GM18873 (cell line): Measurements from ENCODE around the gene MT3.
"Not testable (repeated sequence)": the region's sequence is repeated elsewhere in the genome, so short reads cannot be mapped to it uniquely, and the experiment has no call there.

Experiments
- ATAC-seq: cut with Tn5 transposase; IDR thresholded peaks from one replicate; pipeline ENCODE4 v1.9.1; 2021; ENCODE audit warnings: mild to moderate bottlenecking, moderate library complexity, moderate number of reproducible peaks; ENCODE audit not compliant: unreplicated experiment, low FRiP score

The MT3 gene

GRCh38 chr16:56608876-56609462, 19.6 kb downstream of the MT3 start:
- ATAC-seq: no peak

GRCh38 chr16:56609463-56609921, 20.2 kb downstream of the MT3 start:
- no peak for ATAC-seq

GRCh38 chr16:56610017-56610608, 20.8 kb downstream of the MT3 start:
- no peak for ATAC-seq

- no peak for ATAC-seq
These were observed 21.3 kb downstream of the MT3 start for GRCh38 chr16:56610609-56611111.

- ATAC-seq: no peak
These were observed 22.0 kb downstream of the MT3 start for GRCh38 chr16:56611281-56611833.

- no peak for ATAC-seq
These were observed 24.4 kb downstream of the MT3 start for GRCh38 chr16:56613706-56614105.

- ATAC-seq: no peak
These were observed 25.2 kb downstream of the MT3 start for GRCh38 chr16:56614549-56614991.

GRCh38 chr16:56615353-56615752, 26.0 kb downstream of the MT3 start:
- no peak for ATAC-seq

- ATAC-seq: no peak
These were observed 27.4 kb downstream of the MT3 start for GRCh38 chr16:56616608-56617211.

- ATAC-seq: no peak
These were observed 28.1 kb downstream of the MT3 start for GRCh38 chr16:56617212-56618085.

GRCh38 chr16:56618138-56618537, 28.8 kb downstream of the MT3 start:
- ATAC-seq: no peak

- ATAC-seq: no peak
These were observed 31.1 kb downstream of the MT3 start for GRCh38 chr16:56620339-56620897.

GRCh38 chr16:56621665-56622445, 32.5 kb downstream of the MT3 start:
- ATAC-seq: not testable (repeated sequence)

GRCh38 chr16:56623184-56623583, 33.9 kb downstream of the MT3 start:
- not testable (repeated sequence) for ATAC-seq

GRCh38 chr16:56623637-56624036, 34.3 kb downstream of the MT3 start:
- no peak for ATAC-seq

GRCh38 chr16:56625140-56625942, 36.0 kb downstream of the MT3 start, which contains the start of gene MT1E:
MT1E (plus strand) TSS chr16:56625781; CDS start chr16:56625852, 71 bp downstream.
- ATAC-seq: no peak

GRCh38 chr16:56625943-56626654, 36.8 kb downstream of the MT3 start:
- no peak for ATAC-seq

- ATAC-seq: no peak
These were observed 37.4 kb downstream of the MT3 start for GRCh38 chr16:56626685-56627084.
